Activated CD4-positive, alpha-beta memory T cell treated with anti-CD3 and anti-CD28 coated beads for 36 hours (primary cell): ENCODE measurements around the gene ZNF398. TPM values are rescaled to one million over a fixed set of nuclear protein-coding genes. Genes with fewer than 3 reads are reported as not detected.
"Not testable (repeated sequence)": the region's sequence is repeated elsewhere in the genome, so short reads cannot be mapped to it uniquely, and the experiment has no call there.

Experiments
- CTCF ChIA-PET: fragments of 350-600 bp; sonication (Branson Sonifier 250); formaldehyde crosslinking; loops from one replicate; lab custom pipeline; 2021; ENCODE audit warnings: antibody characterized with exemption, inconsistent platforms; lab: Charles Lee
- POLR2A ChIA-PET: fragments of 350-600 bp; sonication (Branson Sonifier 250); formaldehyde crosslinking; loops from one replicate; lab custom pipeline; 2021; ENCODE audit warnings: antibody characterized with exemption; lab: Charles Lee
- DNase-seq: peaks from one replicate; pipeline ENCODE4 v3.0.0-alpha.2; 2020
- H3K27ac Mint-ChIP-seq: one replicate; pipeline ENCODE4 v1.8.0; 2021; ENCODE audit warnings: mixed read lengths
- H3K27me3 Mint-ChIP-seq: one replicate; pipeline ENCODE4 v1.8.0; 2021; ENCODE audit warnings: mixed read lengths
- H3K36me3 Mint-ChIP-seq: one replicate; pipeline ENCODE4 v1.8.0; 2021; ENCODE audit warnings: mixed read lengths
- H3K4me1 Mint-ChIP-seq: one replicate; pipeline ENCODE4 v1.8.0; 2021; ENCODE audit warnings: low read depth, mixed read lengths
- H3K4me3 Mint-ChIP-seq: one replicate; pipeline ENCODE4 v1.8.0; 2021; ENCODE audit warnings: mild to moderate bottlenecking, mixed read lengths
- H3K9me3 Mint-ChIP-seq: one replicate; pipeline ENCODE4 v1.8.0; 2021; ENCODE audit warnings: mixed read lengths
- intact Hi-C: fragments of 100-400 bp; cut with micrococcal nuclease; formaldehyde crosslinking; loops from one replicate; pipeline ENCODE4 v1.15.1; 2023
- total RNA-seq, 2 experiments: library from RNA; stranded (reverse); gene quantifications; one replicate each; pipeline ENCODE4 v1.2.3, GENCODE V29; 2021

The ZNF398 gene
- total RNA-seq, 2 experiments from 2014 or later, result 8.4 to 9.4 TPM

- no peaks in the 10 kb centered on the region for H3K27me3 Mint-ChIP-seq
- H3K9me3 Mint-ChIP-seq, result no peaks in the 10 kb centered on the region
- intact Hi-C loops, result no loop called here
- peak overlapping the region; percentile 25 for H3K27ac Mint-ChIP-seq
- no peak for DNase-seq
- H3K36me3 Mint-ChIP-seq, result peaks cover 70% of the 10 kb centered on the region
- H3K4me3 Mint-ChIP-seq, result no peak overlapping the region
- CTCF ChIA-PET, result interaction anchor here (1.1 kb wide), 1 partner anchor 9 kb away, joined by 5 read pairs; no protein-coding TSS in a partner anchor
- POLR2A ChIA-PET, result interaction anchor here (1.2 kb wide), 1 partner anchor 9 kb away, joined by 5 read pairs; no protein-coding TSS in a partner anchor
- H3K4me1 Mint-ChIP-seq, result peaks cover 3% of the 10 kb centered on the region
These were observed 71.5 kb downstream of the ZNF398 start for GRCh38 chr7:149218469-149219420.

- no peak for DNase-seq
- Mint-ChIP-seq H3K4me1 (peaks cover 3% of the 10 kb centered on the region), H3K9me3 (no peaks in the 10 kb centered on the region), H3K27ac (no peak overlapping the region), H3K27me3 (no peaks in the 10 kb centered on the region), H3K4me3 (no peak overlapping the region), H3K36me3 (peaks cover 66% of the 10 kb centered on the region)
- intact Hi-C loops, result no loop called here
- POLR2A ChIA-PET, result no interaction called here
- CTCF ChIA-PET, result no interaction called here
These were observed 73.3 kb downstream of the ZNF398 start for GRCh38 chr7:149220534-149220933.

- ChIA-PET CTCF (no interaction called here), POLR2A (no interaction called here)
- intact Hi-C loops, result no loop called here
- Mint-ChIP-seq H3K27me3 (no peaks in the 10 kb centered on the region), H3K27ac (no peak overlapping the region), H3K36me3 (peaks cover 51% of the 10 kb centered on the region), H3K4me3 (no peak overlapping the region), H3K4me1 (peaks cover 3% of the 10 kb centered on the region), H3K9me3 (no peaks in the 10 kb centered on the region)
- DNase-seq, result no peak
These were observed 75.9 kb downstream of the ZNF398 start for GRCh38 chr7:149223176-149223575.

GRCh38 chr7:149223761-149224160, 76.5 kb downstream of the ZNF398 start:
- POLR2A ChIA-PET, result no interaction called here
- Mint-ChIP-seq H3K4me3 (no peak overlapping the region), H3K27ac (no peak overlapping the region), H3K36me3 (peaks cover 46% of the 10 kb centered on the region), H3K9me3 (no peaks in the 10 kb centered on the region), H3K27me3 (no peaks in the 10 kb centered on the region), H3K4me1 (peaks cover 3% of the 10 kb centered on the region)
- DNase-seq, result no peak
- intact Hi-C loops, result no loop called here
- CTCF ChIA-PET, result no interaction called here

- CTCF ChIA-PET, result no interaction called here
- Mint-ChIP-seq H3K4me3 (no peak overlapping the region), H3K27ac (no peak overlapping the region), H3K36me3 (peaks cover 40% of the 10 kb centered on the region), H3K27me3 (no peaks in the 10 kb centered on the region), H3K4me1 (peaks cover 1% of the 10 kb centered on the region), H3K9me3 (no peaks in the 10 kb centered on the region)
- no peak for DNase-seq
- intact Hi-C loops, result no loop called here
- POLR2A ChIA-PET, result no interaction called here
These were observed 77.1 kb downstream of the ZNF398 start for GRCh38 chr7:149224352-149224751.

- ChIA-PET CTCF (no interaction called here), POLR2A (interaction anchor here (1.0 kb wide), 1 partner anchor 15 kb away, joined by 3 read pairs; no protein-coding TSS in a partner anchor)
- no peaks in the 10 kb centered on the region for H3K9me3 Mint-ChIP-seq
- H3K27ac Mint-ChIP-seq, result no peak overlapping the region
- intact Hi-C loops, result no loop called here
- no peaks in the 10 kb centered on the region for H3K4me1 Mint-ChIP-seq
- peaks cover 36% of the 10 kb centered on the region for H3K36me3 Mint-ChIP-seq
- no peak for DNase-seq
- H3K27me3 Mint-ChIP-seq, result no peaks in the 10 kb centered on the region
- H3K4me3 Mint-ChIP-seq, result no peak overlapping the region
These were observed 77.9 kb downstream of the ZNF398 start for GRCh38 chr7:149225106-149225505.

- ChIA-PET CTCF (no interaction called here), POLR2A (interaction anchor here (1.0 kb wide), 1 partner anchor 14 kb away, joined by 3 read pairs; no protein-coding TSS in a partner anchor)
- no peaks in the 10 kb centered on the region for H3K27me3 Mint-ChIP-seq
- no peak for DNase-seq
- H3K27ac Mint-ChIP-seq, result no peak overlapping the region
- intact Hi-C loops, result no loop called here
- H3K4me3 Mint-ChIP-seq, result no peak overlapping the region
- no peaks in the 10 kb centered on the region for H3K9me3 Mint-ChIP-seq
- no peaks in the 10 kb centered on the region for H3K4me1 Mint-ChIP-seq
- H3K36me3 Mint-ChIP-seq, result peaks cover 36% of the 10 kb centered on the region
These were observed 78.4 kb downstream of the ZNF398 start for GRCh38 chr7:149225656-149226055.

- intact Hi-C loops, H3K27me3 Mint-ChIP-seq, H3K9me3 Mint-ChIP-seq, POLR2A ChIA-PET, H3K4me1 Mint-ChIP-seq, H3K4me3 Mint-ChIP-seq, DNase-seq, H3K27ac Mint-ChIP-seq, CTCF ChIA-PET: not testable (repeated sequence)
- H3K36me3 Mint-ChIP-seq, result peaks cover 32% of the 10 kb centered on the region
These were observed 79.1 kb downstream of the ZNF398 start for GRCh38 chr7:149226366-149226765.

GRCh38 chr7:149226840-149227494, 79.7 kb downstream of the ZNF398 start:
- DNase-seq, result no peak
- Mint-ChIP-seq H3K4me3 (no peak overlapping the region), H3K4me1 (no peaks in the 10 kb centered on the region), H3K9me3 (no peaks in the 10 kb centered on the region), H3K27me3 (no peaks in the 10 kb centered on the region), H3K27ac (no peak overlapping the region), H3K36me3 (peaks cover 27% of the 10 kb centered on the region)
- POLR2A ChIA-PET, result no interaction called here
- CTCF ChIA-PET, result interaction anchor here (1.3 kb wide), 1 partner anchor 17 kb away, joined by 4 read pairs; no protein-coding TSS in a partner anchor
- intact Hi-C loops, result no loop called here

- DNase-seq, result no peak
- Mint-ChIP-seq H3K27me3 (peaks cover 6% of the 10 kb centered on the region), H3K4me1 (no peaks in the 10 kb centered on the region), H3K4me3 (no peak overlapping the region), H3K36me3 (peaks cover 19% of the 10 kb centered on the region), H3K9me3 (no peaks in the 10 kb centered on the region), H3K27ac (peak overlapping the region; percentile 31)
- intact Hi-C loops, result no loop called here
- ChIA-PET CTCF (interaction anchor here (0.9 to 1.9 kb wide), 4 partner anchors 8 to 81 kb away, joined by 3 to 5 read pairs (median 4); partner anchors contain the start of gene ZNF282), POLR2A (interaction anchor here (1.7 to 2.0 kb wide), 3 partner anchors 14 to 24 kb away, joined by 5 to 8 read pairs (median 6); no protein-coding TSS in a partner anchor)
These were observed 81.7 kb downstream of the ZNF398 start for GRCh38 chr7:149228831-149229471.

- Mint-ChIP-seq H3K27ac (no peak overlapping the region), H3K4me3 (no peak overlapping the region), H3K36me3 (peaks cover 17% of the 10 kb centered on the region), H3K27me3 (peaks cover 8% of the 10 kb centered on the region), H3K4me1 (no peaks in the 10 kb centered on the region), H3K9me3 (no peaks in the 10 kb centered on the region)
- intact Hi-C loops, result no loop called here
- no peak for DNase-seq
- CTCF ChIA-PET, result interaction anchor here (0.9 to 1.9 kb wide), 4 partner anchors 19 to 81 kb away, joined by 3 to 5 read pairs (median 4); partner anchors contain the start of genes ZNF282 and ZNF783
- POLR2A ChIA-PET, result interaction anchor here (0.5 to 2.0 kb wide), 5 partner anchors 12 to 44 kb away, joined by 3 to 8 read pairs (median 5); no protein-coding TSS in a partner anchor
These were observed 82.3 kb downstream of the ZNF398 start for GRCh38 chr7:149229526-149229925.
